GM19324 (cell line): ENCODE data around the gene MCF2L.
"Not testable (repeated sequence)": the region's sequence is repeated elsewhere in the genome, so short reads cannot be mapped to it uniquely, and the experiment has no call there.

Experiments used
- ATAC-seq: cut with Tn5 transposase; IDR thresholded peaks from one replicate; pipeline ENCODE4 v1.9.1; 2021; ENCODE audit warnings: mild to moderate bottlenecking, moderate library complexity; ENCODE audit not compliant: unreplicated experiment, low FRiP score

Gene MCF2L

GRCh38 chr13:113091891-113092775 is 123.1 kb downstream of the MCF2L start:
- ATAC-seq, result no peak

GRCh38 chr13:113092776-113093579 is 124.0 kb downstream of the MCF2L start:
- no peak for ATAC-seq

GRCh38 chr13:113093580-113094409 is 124.8 kb downstream of the MCF2L start:
- ATAC-seq, result no peak

- no peak for ATAC-seq
Measured at GRCh38 chr13:113094410-113094800, 125.4 kb downstream of the MCF2L start.

GRCh38 chr13:113095146-113096051 is 126.4 kb downstream of the MCF2L start:
- no peak for ATAC-seq

- ATAC-seq, result no peak
Measured at GRCh38 chr13:113096052-113096744, 127.2 kb downstream of the MCF2L start.

GRCh38 chr13:113096745-113097305 is 127.8 kb downstream of the MCF2L start:
- no peak for ATAC-seq

- ATAC-seq, result no peak
Measured at GRCh38 chr13:113097651-113098050, 128.6 kb downstream of the MCF2L start.

- ATAC-seq, result no peak
Measured at GRCh38 chr13:113098162-113098732, 129.2 kb downstream of the MCF2L start.

GRCh38 chr13:113099142-113099541 is 130.1 kb downstream of the MCF2L start:
- ATAC-seq, result no peak

GRCh38 chr13:113102302-113102701 is 133.3 kb downstream of the MCF2L start:
- ATAC-seq, result not testable (repeated sequence)

- no peak for ATAC-seq
Measured at GRCh38 chr13:113102727-113103126, 133.7 kb downstream of the MCF2L start.

GRCh38 chr13:113103646-113104045 is 134.6 kb downstream of the MCF2L start:
- ATAC-seq, result no peak

- ATAC-seq, result no peak
Measured at GRCh38 chr13:113105032-113105920, 136.3 kb downstream of the MCF2L start, which contains the start of gene F7. Gene F7, plus strand, starts transcription at chr13:113105791. Its CDS starts 51 bp downstream, at chr13:113105842.

- no peak for ATAC-seq
Measured at GRCh38 chr13:113105921-113106452, 137.0 kb downstream of the MCF2L start.

GRCh38 chr13:113106711-113107351 is 137.8 kb downstream of the MCF2L start:
- ATAC-seq, result no peak

GRCh38 chr13:113108521-113108920 is 139.5 kb downstream of the MCF2L start:
- not testable (repeated sequence) for ATAC-seq
